Stimulated activated CD4-positive, alpha-beta T cell treated with anti-CD3 and anti-CD28 coated beads, TNF-alpha, amount 100 ng/mL, for 4 hours (primary cell): ENCODE measurements around the gene KIF12.

Experiments used
- DNase-seq, 3 experiments: peaks; one replicate each; pipeline ENCODE4 v3.0.0-alpha.2; 2020; ENCODE audit warnings: low read depth in 3 of 3

The KIF12 gene

DNA sequence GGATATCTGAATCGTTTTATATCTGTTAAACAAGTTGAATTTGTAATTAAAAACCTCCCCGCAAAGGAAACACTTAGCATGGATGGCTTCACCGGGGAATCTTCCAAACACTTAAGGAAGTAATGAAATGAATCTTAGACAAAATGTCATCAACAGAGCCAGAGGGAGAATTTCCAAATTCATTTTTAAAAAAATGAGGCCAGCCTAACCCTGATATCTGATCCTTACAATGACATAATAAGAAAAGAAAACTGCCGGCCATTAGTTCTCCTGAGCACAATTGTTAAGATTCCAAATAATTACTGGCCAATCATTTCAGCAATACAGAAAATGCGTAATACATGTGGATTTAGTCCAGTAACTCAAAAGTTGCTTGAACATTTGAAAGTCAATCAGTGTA is 6.1 kb upstream of the KIF12 start:
- DNase-seq: no peak

- no peak for DNase-seq
Observed at GRCh38 chr9:114102484-114102883, 3.4 kb upstream of the KIF12 start.

- DNase-seq: no peak
Observed at GRCh38 chr9:114100536-114100935, 1.4 kb upstream of the KIF12 start.

GRCh38 chr9:114099669-114100270 is 678 bp upstream of the KIF12 start:
- no peak for DNase-seq

DNA sequence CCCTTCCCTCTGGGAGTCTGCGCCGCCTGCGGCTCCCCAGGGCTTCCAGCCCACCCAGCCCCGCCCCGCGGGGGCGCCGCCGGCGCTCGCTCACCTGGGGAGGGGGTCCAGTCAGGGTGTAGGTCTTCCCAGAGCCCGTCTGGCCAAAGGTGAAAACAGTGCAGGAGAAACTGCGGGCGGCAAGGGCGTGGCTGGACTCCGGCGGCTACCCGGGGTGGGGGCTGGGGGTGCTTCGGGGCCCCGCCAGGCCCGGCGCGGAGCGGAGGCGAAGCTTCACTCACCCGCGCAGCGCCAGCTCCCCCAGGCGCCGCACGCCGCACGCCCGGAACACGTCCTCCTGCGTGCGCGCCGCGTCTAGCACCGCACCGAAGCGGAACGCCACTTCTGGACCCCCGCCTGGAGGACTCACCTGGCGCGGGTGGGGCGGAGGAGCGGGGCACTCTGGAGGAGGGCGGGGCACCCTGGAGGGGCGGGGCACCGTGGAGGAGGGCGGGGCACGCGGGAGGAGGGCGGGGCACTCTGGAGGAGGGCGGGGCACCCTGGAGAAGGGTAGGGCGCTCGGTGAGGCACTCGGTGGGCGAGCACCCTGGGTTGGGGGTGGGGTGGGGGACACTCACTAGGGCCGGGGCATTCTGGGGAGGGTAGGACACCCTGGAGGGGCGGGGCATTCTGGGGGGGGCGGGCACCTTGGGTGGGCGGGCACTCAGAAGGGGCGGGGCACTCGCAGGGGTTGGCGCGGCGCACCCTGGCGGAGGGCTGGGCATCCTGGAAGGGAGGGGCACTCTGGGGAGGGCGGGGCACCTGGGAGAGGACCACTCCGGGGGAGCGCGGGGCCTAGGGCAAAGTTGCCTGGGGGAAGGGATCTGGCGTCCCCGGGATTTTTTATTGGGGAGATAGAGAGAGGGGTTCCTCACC is 814 bp downstream of the KIF12 start:
- DNase-seq: no peak

DNA sequence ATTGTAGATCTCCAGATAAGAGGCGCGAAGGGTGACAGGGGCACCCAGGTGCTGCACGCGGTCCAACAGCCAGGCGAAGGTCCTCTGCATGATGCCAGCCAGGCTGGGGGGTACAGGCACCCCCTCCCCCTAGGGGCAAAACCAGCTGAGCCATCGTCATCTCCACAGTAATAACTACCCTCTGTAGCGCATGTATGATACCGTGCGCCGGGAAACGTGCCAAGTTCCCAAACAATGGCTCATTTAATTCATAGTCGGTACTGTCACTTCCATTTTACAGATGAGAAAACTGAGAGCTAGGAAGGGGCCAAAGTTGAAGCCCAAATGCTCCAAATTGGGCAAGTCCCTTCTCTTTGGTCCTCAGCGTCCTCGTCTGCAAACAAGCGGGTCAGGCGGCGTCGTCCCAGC is 1.5 kb downstream of the KIF12 start:
- no peak for DNase-seq

DNA sequence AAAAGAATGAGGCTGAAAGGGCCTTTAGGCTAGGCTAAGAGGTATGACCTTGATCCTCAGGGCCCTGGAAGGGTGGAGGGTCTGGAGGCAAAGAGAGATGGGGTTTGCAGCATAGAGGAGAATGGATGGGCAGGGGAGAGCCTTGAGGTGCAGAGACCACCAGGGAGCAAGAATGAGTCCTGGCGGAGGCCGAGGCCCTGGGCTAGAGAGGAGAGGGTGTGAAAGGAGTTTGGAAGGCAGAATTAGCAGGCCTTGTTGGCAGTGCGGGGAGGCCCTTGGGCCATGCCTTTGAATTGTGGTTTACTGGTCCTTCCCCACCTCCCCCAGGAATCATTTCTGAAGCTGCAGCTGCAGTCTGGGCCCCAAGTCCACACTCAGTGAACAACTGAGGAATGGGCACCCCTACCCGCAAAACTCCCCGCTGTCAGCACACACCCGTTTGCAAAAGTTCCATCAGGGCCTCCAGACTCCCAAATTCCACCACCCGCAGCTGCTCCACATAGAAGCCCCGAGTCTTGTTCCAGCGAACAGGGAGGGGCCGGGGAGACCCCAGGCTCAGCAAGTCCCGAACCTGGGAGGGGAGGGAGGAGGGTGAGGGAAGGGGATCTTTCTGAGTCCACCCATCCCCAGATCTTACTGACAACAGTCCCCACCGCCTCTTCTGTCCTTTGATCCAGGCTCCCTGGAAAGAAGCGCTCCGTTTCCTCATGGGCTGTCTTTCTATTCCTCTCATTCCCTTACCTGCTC is 2.1 kb downstream of the KIF12 start:
- no peak for DNase-seq

GRCh38 chr9:114096041-114096511 is 3.0 kb downstream of the KIF12 start:
- no peak for DNase-seq

DNA sequence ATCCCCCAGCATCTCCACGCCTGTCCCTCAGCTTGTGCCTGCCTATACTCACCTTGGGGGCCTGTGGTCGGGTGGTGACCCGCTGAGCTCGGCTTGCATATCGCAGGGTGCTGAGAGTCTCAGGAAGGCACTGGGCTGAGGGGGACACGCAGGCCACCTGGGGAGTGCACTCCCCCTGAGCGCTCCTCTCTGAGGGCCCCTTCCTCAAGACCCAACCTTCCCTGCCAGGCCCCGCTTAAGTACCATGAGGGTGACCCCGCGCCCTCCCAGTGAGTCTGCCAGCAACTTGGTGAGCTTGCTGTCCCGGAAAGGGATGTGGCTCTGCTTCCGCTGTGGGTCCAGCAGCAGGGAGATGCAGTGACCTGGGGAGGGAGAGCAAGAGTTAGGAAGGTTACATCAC is 4.1 kb downstream of the KIF12 start:
- DNase-seq: no peak

DNA sequence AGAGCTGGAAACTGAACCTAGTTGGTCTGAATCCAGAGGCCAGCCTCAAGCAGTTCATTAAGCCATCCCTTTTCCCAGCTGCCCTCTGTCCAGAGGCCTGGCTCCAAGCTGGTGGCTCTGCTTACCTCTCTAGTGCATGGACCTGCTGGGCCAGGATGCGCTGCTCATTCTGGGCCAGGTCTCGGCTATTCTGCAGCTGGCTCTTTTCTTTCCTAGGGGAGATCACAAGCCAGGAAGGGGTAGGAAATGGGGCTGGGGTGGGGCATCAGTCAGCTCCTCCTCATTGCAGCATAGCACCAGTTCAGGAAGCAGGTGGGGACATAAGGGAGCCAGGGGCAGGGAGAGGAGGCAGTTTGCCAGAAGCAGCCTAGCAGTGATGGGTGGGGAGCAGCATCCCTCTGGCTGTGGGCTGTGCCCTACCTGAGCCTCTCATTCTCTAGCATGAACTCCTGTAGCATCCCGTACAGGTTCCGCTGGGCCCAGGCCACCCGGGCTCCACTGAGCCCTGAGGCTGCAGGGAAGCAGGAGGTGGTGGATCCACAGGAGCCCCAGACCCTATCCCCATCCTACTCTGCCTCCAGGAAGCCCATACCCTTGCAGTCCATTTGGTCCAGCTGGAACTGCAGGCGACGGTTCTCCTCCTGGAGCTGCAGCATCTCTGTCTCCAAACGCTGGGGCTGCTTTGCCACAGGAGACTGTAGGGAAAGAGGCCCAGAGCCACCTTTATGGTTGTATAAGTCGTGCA is 5.2 kb downstream of the KIF12 start:
- DNase-seq: no peak

DNA sequence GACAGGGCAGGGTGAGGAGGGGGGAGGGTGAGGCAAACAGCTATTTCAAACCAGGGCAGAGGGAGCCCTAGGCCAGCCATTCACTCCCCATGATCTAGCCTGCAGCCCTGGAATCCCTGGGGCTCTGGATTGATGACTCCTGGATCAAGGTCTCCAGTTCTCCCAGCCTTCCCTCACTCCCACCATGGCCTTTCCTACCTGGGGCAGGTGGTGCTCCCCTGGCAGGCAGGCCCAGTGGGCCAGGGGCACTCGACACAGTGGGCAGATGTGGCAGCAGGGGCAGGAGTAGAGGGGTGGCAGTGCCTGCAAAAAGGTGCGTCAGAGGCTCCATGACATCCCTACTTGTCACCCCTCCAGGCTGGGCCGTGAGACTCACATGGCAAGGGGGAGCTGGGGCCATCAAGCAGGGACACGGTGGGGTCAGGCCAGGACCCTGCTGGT is 6.0 kb downstream of the KIF12 start:
- DNase-seq: no peak

- DNase-seq: no peak
Observed at GRCh38 chr9:114092336-114092735, 6.8 kb downstream of the KIF12 start.

DNA sequence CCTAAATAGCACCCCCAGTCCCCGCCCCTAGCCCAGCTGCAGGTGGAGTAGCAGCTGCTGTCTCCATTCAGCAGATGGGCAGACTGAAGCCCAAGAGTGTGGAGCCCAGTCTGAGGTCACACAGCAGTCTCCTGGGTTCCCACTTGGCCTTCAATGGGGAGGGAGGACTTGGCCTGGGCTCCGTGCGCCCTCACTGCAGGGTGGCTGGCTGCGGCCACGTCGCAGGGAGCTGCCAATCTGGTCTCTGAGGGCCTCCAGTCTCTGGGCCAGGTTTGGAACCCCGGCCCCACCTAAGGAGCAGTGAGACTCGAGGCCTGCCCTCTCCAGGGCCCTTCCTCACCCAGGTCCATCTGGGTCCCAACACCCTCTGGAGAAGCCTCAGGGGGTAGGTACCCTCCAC is 7.4 kb downstream of the KIF12 start:
- DNase-seq: no peak

DNA sequence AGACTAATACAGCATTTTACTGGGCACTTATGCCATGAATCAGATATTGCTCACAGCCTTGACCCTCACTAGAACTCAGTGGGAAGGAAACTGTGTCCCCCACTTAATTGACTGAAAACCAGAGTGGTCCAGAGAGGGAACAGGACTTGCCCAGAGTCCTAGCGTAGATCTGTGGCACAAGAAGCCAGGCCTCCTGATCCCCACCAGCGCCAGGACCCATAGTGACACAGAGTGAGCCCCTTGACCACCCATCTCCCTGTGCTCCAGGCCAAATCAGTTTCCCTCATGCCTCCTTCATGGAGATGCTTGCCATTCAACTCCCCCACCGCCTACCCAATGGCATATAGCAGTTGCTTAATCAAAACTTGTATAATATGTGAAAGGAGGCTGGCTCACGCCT is 8.3 kb downstream of the KIF12 start:
- DNase-seq: no peak

DNA sequence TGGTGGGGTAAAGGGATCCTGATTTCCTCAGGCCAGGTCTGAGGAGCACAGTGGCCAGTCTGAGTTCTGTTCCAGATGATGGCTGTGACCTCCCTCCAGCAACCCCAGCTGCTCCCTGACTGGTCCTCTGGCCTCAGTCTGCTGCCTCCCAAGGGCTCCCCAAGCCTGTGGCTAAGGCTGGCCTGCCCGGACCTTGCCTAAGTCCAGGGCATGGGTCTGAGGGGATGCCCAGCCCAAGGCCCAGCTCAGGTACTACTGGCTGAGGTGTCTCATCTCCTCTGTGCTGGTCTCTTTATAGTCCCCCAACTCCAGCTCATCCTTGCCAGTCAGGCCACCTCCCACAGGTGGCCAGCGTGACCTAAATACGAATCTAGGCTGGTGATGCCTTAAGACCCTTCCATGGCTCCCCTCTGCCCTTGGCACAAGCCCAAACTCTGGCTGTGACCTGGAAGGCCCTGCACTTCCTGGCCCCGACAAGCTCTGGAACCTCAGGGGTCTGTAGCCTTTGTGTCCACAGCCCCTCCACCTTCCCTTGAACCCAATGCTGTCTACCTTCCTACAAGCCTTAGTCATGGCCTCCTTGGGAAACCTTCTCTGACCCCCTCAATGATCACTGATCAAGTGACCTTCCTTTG is 9.8 kb downstream of the KIF12 start:
- no peak for DNase-seq

GRCh38 chr9:114088571-114089170 is 10.4 kb downstream of the KIF12 start:
- DNase-seq: no peak

- no peak for DNase-seq
Observed at GRCh38 chr9:114087721-114088120, 11.4 kb downstream of the KIF12 start.

DNA sequence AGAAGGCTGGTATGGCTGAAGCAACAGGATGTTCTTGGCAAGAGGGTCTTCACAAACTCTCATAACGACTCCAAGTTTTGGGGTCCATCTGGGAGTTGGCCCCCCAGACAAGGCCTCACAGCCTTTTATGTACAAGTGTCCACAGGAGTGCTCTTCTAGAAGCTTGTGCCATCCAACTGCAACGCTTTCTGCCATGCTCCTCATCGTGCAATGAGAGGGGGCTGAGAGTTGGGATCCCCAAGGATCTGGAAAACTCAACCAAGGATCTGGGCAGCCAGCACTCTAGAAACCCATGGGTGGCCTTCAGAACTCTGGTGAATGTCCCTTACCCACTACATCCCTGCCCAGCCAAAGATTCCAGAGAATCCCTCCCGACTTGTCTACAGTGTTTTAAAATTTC is 12.5 kb downstream of the KIF12 start:
- DNase-seq: no peak

GRCh38 chr9:114086009-114086408 is 13.1 kb downstream of the KIF12 start:
- DNase-seq: no peak

DNA sequence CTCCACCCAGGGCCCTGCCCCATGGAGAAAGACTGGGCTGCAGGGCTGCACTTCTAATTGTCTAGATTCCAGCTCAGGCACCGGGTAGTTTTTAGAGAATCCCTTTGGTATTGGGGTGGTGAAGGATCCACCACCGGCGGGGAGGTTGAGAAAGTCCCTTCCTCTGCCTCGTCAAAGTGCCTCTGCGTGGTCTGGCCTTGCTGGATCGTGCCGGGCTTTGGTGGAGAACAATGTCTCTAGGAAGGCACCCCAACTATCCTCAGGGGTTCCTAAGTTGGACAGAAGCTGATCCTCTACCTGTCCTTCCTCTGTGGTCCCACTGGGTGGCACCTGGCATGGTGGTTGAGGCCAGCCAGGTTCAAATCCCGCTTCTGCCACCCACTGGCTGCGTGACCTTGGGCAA is 13.7 kb downstream of the KIF12 start:
- no peak for DNase-seq
